MV-4-11 (cell line): ENCODE measurements around the gene DEPDC5.

ENCODE experiments used
- DNase-seq: peaks from one replicate; lab custom pipeline; 2025; lab: John Stamatoyannopoulos, UW

Gene DEPDC5

GRCh38 chr22:31925056-31925455 is 171.2 kb downstream of the DEPDC5 start:
- DNase-seq = no peak

GRCh38 chr22:31926024-31926423 is 172.2 kb downstream of the DEPDC5 start:
- no peak for DNase-seq

- no peak for DNase-seq
Measured at GRCh38 chr22:31926969-31927368, 173.2 kb downstream of the DEPDC5 start.

DNA sequence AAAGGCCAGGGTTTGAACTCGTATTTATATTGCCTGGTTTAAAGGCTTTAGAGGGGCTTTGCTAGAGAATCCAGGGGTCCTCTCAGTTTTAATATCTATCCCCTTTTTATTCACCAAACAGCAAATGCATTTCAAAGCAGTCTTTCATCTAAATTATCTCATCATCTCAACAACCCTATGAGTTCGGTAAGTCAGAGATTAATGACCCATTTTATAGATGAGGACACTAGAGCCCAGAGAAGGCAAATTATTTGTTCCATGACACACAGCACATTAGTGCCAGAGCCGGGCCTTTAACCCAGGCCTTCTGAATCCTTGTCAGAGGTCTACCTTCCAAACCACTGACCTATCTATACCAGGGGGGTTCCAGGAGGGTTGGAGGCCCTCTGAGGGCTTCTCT is 173.7 kb downstream of the DEPDC5 start:
- no peak for DNase-seq

DNA sequence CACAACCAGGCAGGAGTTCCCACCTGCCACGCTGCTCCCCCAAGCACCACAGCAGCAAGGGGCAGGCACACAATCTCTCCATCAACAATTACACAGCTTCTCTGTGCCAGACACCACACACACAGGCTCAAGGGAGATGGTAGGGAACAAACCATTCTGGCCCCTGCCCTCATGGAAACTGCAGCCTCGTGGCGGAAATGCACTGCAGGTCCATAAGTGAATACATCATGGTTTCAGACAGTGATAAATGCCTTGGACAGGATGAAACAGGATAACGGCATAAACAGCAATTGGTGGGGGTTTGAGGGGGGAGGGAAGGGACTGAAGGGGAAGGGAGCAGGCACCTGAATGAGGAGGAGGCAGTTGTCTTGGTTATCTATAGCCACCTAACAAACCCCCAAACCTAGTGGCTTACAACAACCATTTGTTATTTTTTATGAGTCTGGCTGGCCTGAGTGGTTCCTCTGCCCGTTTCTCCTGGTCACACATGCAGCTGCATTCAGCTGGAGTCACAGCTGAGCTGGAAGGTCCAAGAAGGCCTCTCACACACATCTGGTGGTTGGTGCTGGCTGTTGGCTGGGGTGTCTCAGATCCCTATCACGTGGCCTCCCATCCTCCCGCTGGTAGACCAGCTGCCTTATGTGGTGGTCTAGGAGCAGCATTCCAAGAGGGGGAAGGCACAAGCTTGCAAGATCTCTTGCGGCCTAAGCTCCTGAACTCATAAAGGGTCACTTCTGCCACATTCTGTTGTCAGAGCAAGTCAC is 175.5 kb downstream of the DEPDC5 start:
- no peak for DNase-seq

DNA sequence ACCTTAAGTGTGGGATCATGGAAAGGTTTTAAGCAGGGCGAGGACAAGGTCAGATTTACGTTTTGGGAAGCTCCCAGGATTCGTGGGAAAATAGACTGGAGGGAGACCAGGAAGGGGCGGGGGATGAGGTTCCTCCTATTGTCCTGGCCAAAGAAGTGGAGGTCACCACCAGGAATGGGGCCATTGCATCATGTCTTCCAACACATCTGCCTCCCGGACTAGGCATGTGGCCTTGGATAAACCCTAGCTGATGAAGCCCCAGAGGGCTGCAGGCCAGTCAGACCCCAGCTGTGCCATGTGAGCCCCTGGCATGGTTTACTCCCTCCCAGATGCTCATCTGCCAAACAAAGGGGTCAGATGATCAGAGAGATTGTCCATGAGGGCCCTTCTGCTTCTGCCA is 179.0 kb downstream of the DEPDC5 start:
- DNase-seq = no peak

GRCh38 chr22:31933406-31933805 is 179.6 kb downstream of the DEPDC5 start:
- DNase-seq = no peak

DNA sequence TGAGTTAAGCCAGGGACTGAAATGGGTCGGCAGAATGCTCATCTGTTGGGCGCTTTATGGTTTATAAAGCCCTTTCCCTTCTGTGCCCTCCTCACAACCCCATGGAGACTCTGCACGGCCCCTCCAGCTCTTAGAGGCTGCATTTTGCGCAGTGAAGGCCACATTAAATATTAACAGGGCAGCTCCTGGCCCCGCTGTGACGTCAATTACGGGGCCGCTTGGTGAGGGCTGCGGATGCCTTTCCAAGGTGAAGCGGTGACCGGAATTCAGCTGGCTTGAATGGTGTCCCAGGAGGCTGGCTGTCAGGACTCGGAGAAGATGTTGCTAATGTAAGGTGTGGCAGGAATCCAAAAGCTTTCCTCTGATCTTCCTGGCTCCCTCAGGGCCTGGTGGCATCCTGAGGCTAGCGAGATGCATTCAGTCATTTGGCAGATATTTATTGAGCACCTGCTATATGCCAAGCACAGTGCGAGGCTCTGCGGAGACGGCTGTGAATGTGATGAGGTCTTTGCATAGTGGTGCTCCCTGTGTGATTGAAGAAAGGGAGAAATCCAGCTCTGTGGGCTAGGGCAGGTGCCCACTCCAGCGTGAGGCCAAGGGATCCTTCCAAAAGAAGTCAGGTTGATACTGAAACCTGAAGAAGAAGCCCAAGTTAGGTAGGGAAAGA is 180.1 kb downstream of the DEPDC5 start:
- no peak for DNase-seq

- no peak for DNase-seq
Measured at GRCh38 chr22:31935961-31936635, 182.3 kb downstream of the DEPDC5 start.

- DNase-seq = no peak
Measured at GRCh38 chr22:31937341-31937740, 183.5 kb downstream of the DEPDC5 start.

DNA sequence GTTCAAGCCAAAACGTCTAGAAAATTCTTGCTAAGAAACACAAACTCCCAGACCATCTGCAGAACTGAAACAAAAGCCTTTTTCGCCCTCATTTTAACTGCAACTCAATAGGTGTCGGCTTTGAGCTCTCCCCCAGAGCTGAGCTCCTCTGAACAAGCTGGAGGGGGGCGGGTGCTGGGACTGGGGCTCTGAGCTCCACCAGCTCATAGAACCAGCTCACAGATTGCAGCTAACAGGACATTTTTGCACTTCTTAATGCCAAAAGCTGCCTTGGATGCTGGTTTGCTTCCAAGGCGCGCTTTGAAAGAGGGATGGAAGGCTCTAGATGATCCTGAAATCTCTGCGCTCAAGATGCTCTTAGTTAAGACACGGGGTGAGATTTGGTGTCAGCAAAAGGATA is 184.5 kb downstream of the DEPDC5 start:
- DNase-seq = no peak

- no peak for DNase-seq
Measured at GRCh38 chr22:31940506-31940905, 186.7 kb downstream of the DEPDC5 start.

DNA sequence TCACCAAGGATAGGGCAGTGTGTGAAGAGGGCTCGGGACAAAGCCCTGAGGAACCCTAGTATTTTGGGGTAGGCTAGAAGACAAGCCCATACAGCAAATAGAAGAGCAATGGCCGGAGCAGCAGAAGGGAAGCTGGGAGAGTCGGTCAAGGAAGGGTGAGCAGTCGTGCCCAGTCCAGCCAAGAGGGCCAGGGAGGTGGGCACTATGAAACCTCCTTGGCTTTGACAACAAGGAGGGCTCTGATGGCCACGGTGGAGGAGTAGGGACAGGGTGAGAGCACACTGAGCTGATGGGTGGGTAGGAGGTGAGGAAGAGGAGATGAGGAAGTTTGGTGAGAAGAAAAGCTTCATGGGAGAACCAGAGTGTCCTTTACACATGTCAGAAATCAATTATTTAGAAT is 188.3 kb downstream of the DEPDC5 start:
- no peak for DNase-seq

DNA sequence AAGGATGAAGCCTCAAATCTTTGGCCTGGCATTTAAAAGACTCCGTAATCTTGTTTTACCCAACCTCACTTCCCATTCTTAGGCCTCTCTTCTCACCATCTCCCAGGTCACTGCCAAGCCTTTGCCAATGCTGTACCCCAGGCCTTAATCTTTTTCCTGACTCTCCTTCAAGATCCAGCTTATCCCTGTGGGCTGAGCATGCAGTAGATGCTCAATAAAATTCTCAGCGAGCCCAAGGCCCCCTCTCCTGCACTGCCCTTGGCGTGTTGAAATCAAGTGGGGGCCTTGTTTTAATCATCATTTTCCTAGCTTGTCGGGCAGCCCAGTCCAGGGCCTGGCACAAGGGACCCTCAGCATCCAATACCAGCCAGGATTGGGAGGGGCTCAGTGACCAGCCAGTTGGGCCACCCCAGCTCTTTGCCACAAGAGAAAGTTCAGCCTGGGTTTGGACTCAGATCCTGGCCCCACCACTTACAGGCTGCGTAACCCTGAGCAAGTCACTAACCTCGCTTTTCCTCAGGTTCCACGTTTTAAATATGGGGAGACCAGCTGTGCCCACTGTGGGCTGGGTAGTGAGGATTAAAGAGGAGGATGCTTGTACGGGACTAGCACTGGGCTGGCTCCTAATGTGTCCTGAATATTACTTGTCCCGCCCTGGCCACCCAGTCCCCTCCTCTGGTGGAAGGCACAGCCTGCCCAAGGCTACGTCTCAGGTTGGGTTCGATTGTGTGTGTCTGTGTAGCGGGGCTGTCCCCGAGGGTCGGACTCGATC is 189.6 kb downstream of the DEPDC5 start:
- DNase-seq = no peak

DNA sequence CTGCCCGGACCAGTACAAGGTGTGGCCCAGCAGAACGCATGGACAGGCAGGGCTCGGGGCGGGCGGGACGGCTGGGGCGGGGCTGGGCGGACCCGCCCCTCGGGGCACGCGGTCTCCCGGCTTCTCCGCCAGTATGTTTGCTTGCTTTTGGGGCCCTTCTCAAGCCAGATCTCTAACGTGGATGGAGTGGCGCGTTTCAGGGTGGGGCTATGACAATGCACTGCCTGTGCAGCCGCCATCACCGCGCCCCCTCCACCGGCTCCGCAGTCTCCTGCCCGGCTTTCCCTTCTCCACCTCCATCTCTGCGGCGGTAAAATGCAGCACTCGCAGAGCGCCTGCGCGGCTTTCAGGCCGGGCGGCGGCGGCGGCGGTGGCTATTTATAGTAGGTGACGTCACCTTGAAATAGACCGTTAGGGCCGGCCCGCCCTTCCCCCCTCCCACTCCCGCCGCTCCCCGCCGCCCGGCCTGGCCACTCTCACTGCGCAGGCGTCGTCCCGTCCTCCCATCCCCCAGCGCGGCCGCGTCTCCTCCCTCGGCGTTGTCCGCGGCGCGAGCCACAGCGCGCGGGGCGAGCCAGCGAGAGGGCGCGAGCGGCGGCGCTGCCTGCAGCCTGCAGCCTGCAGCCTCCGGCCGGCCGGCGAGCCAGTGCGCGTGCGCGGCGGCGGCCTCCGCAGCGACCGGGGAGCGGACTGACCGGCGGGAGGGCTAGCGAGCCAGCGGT is 190.3 kb downstream of the DEPDC5 start, which contains the start of gene YWHAH:
Gene YWHAH, plus strand, starts transcription at position 558 of the 722 bp plus-strand sequence. CDS start 199 bp downstream, outside the sequence.
- DNase-seq = peak; percentile 90

- DNase-seq = no peak
Measured at GRCh38 chr22:31944700-31945442, 191.1 kb downstream of the DEPDC5 start.

DNA sequence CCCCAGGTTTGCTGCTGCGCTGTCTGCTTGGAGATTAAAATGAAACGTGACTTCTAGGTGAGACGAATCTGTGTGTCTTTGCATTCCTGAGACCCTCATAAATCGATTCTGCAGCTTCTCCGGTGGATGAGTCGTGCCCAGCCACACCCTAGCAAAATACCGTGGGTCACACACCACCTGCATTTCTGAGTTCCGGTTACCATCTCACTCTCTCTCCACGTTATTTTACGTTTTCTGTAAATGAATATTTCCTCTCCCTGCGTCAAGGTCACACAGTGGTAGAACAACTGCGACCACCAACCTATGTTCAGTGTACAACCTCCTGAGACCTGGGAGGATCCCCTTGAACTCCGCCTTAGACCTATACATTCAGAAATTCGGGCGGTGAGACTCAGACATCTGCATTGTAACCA is 191.6 kb downstream of the DEPDC5 start:
- no peak for DNase-seq

DNA sequence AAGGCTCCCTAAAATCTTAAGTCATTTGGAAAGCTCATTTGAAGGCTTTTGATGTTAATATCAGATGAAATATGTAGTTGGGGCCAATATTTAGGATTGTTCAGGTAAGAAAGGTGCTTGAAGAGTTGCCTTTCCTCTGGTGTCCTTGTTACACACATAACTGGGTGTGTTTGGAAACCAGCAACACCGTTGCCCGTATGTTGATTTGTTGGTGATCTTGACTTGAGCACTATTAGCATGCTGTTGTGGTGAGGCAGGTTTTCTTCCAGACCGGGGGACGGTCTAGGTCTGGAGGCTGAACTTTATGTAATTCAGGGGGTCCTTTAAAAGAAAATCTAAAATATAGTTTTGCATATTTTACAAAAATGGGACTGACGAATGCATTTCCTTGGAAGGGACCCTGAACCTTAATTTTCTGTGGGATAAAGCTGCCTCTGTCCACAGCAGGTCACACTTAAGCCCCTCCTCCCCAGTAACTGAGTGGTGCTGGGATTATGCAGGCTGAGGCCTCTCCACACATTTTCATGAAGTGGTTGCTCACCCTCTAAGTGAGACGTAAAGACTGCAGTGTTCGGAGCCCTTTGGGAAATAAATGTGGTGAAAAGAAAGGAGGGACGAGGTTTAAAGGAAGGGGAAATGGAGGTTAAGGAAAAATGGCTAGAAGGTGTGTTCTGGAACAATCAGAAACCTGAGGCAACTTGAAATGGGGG is 192.3 kb downstream of the DEPDC5 start:
- no peak for DNase-seq

DNA sequence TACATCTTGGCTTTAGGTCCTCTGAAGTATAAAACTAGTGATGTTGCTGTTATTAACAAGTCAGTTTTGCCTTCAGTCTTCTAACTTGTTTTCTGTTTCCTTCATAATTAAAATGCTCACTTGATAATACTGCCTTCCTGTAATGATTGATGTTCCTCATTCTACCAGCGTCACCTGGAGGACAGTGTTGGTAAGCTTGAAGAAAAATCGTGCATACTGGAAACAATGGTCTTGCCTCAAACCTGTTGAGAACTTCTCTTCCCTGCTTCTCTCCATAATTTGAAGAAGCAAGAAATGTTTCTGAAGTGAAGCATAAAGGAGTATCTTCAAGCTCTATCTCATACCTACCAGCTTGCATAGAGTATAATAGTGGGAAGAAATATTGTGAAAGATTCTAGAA is 193.5 kb downstream of the DEPDC5 start:
- DNase-seq = peak; percentile 50

DNA sequence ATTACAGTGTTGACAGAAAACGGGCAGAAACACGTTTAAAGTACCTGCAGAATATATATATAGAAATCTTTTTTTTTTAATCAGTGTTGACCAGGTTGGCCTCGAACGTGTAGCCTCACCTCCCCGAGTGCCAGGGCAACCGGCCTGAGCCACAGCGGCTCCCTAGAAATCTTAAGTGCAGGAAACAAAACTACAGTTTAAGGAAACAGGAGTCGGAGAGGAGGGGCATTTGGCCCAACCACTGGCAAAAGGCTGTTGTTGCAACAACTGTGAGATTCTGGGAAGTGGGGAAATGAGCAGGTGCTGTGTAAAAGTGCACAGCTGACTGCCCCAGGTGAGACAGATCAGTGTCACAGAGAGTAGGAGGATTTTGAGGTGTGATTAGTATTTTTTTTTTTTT is 194.2 kb downstream of the DEPDC5 start:
- peak; percentile 32 for DNase-seq
